GM23338 (cell line): ENCODE measurements around the gene AGPAT3. TPM values are rescaled to one million over a fixed set of nuclear protein-coding genes. Genes with fewer than 3 reads are reported as not detected.

Experiments used
- ATAC-seq: fragments of 200-7000 bp; cut with Tn5 transposase; 3 replicates; pipeline ENCODE4 v1.9.1; 2020
- DNase-seq: peaks from one replicate; pipeline ENCODE4 v3.0.0-alpha.2; 2015; ENCODE audit warnings: low spot score
- H2AFZ ChIP-seq: fragments of 200-600 bp; sonication (generic); 2 replicates; pipeline ENCODE4 v1.8.0; 2016; ENCODE audit warnings: antibody characterized with exemption, mild to moderate bottlenecking, moderate library complexity
- H3F3A ChIP-seq: fragments of 200-600 bp; sonication (generic); replicated peaks from 2 replicates; pipeline ENCODE4 v1.8.0; 2017; ENCODE audit warnings: antibody characterized with exemption, mixed run types, low read depth
- H3K27ac ChIP-seq: fragments of 200-600 bp; sonication (generic); 2 replicates; pipeline ENCODE4 v1.6.1; 2016; ENCODE audit warnings: low read depth
- H3K27me3 ChIP-seq: fragments of 200-600 bp; sonication (generic); 2 replicates; pipeline ENCODE4 v1.8.0; 2016; ENCODE audit warnings: mild to moderate bottlenecking, mixed run types, moderate library complexity; ENCODE audit not compliant: insufficient read depth
- H3K36me3 ChIP-seq: fragments of 200-600 bp; sonication (generic); 2 replicates; pipeline ENCODE4 v1.8.0; 2016; ENCODE audit warnings: mild to moderate bottlenecking; ENCODE audit not compliant: insufficient read depth
- H3K4me1 ChIP-seq: fragments of 200-600 bp; sonication (generic); 2 replicates; pipeline ENCODE4 v1.8.0; 2016; ENCODE audit warnings: mild to moderate bottlenecking, moderate library complexity; ENCODE audit not compliant: insufficient read depth
- H3K4me2 ChIP-seq: fragments of 200-600 bp; sonication (generic); 2 replicates; pipeline ENCODE4 v1.7.1; 2017; ENCODE audit warnings: mixed run types
- H3K4me3 ChIP-seq: fragments of 200-600 bp; sonication (generic); 2 replicates; pipeline ENCODE4 v1.6.1; 2016; ENCODE audit warnings: mixed run types
- H3K79me2 ChIP-seq: fragments of 200-600 bp; sonication (generic); replicated peaks from 2 replicates; pipeline ENCODE4 v1.8.0; 2017; ENCODE audit warnings: mild to moderate bottlenecking; ENCODE audit not compliant: insufficient read depth
- H3K9me2 ChIP-seq: fragments of 200-600 bp; sonication (generic); 2 replicates; pipeline ENCODE4 v1.8.0; 2017; ENCODE audit not compliant: insufficient read depth
- H4K20me1 ChIP-seq: fragments of 200-600 bp; sonication (generic); replicated peaks from 2 replicates; pipeline ENCODE4 v1.8.0; 2017; ENCODE audit warnings: mild to moderate bottlenecking; ENCODE audit not compliant: insufficient read depth
- H3K27ac Mint-ChIP-seq: 2 replicates; pipeline ENCODE4 v1.8.0; 2020; ENCODE audit warnings: inconsistent platforms, mild to moderate bottlenecking, moderate library complexity, mixed read lengths
- H3K27me3 Mint-ChIP-seq: 3 replicates; pipeline ENCODE4 v1.8.0; 2022; ENCODE audit warnings: low read depth, mild to moderate bottlenecking, moderate library complexity, mixed read lengths, inconsistent platforms; ENCODE audit not compliant: insufficient read depth, poor library complexity
- H3K36me3 Mint-ChIP-seq: 3 replicates; pipeline ENCODE4 v1.8.0; 2021; ENCODE audit warnings: low read depth, mild to moderate bottlenecking, inconsistent platforms, moderate library complexity, mixed read lengths
- H3K4me1 Mint-ChIP-seq: 3 replicates; pipeline ENCODE4 v1.8.0; 2020; ENCODE audit warnings: mild to moderate bottlenecking, inconsistent platforms, mixed read lengths
- H3K4me3 Mint-ChIP-seq: 3 replicates; pipeline ENCODE4 v1.8.0; 2021; ENCODE audit warnings: moderate library complexity, mild to moderate bottlenecking, inconsistent platforms, mixed read lengths
- H3K9me3 Mint-ChIP-seq: 3 replicates; pipeline ENCODE4 v1.8.0; 2020; ENCODE audit warnings: moderate library complexity, mild to moderate bottlenecking, inconsistent platforms, mixed read lengths
- CREB1 ChIP-seq: fragments of 250-450 bp; sonication (Bioruptor Pico); IDR thresholded peaks from 2 replicates; pipeline ENCODE4 v1.5.0; 2020; ENCODE audit warnings: low read depth, mild to moderate bottlenecking, moderate library complexity
- ETS1 ChIP-seq: IDR thresholded peaks from 2 replicates; pipeline ENCODE4 v1.6.1; 2016; ENCODE audit warnings: antibody characterized with exemption
- EZH2 ChIP-seq: fragments of 200-600 bp; sonication (generic); IDR thresholded peaks from one replicate; pipeline ENCODE4 v1.8.0; 2017; ENCODE audit warnings: antibody characterized with exemption, mild to moderate bottlenecking, low read depth; ENCODE audit not compliant: unreplicated experiment
- EZH2phosphoT487 ChIP-seq: fragments of 200-600 bp; sonication (generic); IDR thresholded peaks from one replicate; pipeline ENCODE4 v1.8.1; 2018; ENCODE audit warnings: antibody characterized with exemption; ENCODE audit not compliant: unreplicated experiment
- NANOG ChIP-seq: IDR thresholded peaks from 2 replicates; pipeline ENCODE4 v1.6.1; 2016; ENCODE audit warnings: antibody characterized with exemption, borderline replicate concordance
- POLR2AphosphoS5 ChIP-seq: IDR thresholded peaks from 2 replicates; pipeline ENCODE4 v1.6.1; 2016; ENCODE audit warnings: antibody characterized with exemption, low read depth
- REST ChIP-seq: IDR thresholded peaks from one replicate; pipeline ENCODE4 v1.6.1; 2018; ENCODE audit warnings: antibody characterized with exemption; ENCODE audit not compliant: unreplicated experiment
- STAT1 ChIP-seq: IDR thresholded peaks from one replicate; pipeline ENCODE4 v1.6.1; 2016; ENCODE audit warnings: antibody characterized with exemption; ENCODE audit not compliant: unreplicated experiment
- ZNF114 ChIP-seq: fragments of 250-450 bp; sonication (Bioruptor Pico); IDR thresholded peaks from 2 replicates; pipeline ENCODE4 v1.5.0; 2020; ENCODE audit warnings: mild to moderate bottlenecking, moderate library complexity
- ZNF331 ChIP-seq: fragments of 250-450 bp; sonication (Bioruptor Pico); IDR thresholded peaks from 2 replicates; pipeline ENCODE4 v1.5.0; 2020; ENCODE audit warnings: low read depth, mild to moderate bottlenecking, moderate library complexity
- polyA plus RNA-seq: library from polyadenylated mRNA; unstranded; fragments of >200 nt; fragmentation: Nextera tagmentation; extraction: Ambion mirVana; gene quantifications from 2 replicates; pipeline ENCODE4 v1.2.1, GENCODE V29; 2016
- total RNA-seq: library from RNA; depleted of rRNA; stranded (reverse); fragments of >200 nt; shearing (Covaris generic); gene quantifications from 2 replicates; pipeline ENCODE4 v1.2.3, GENCODE V29; 2014

Gene AGPAT3
- total and polyA plus RNA-seq, 2 experiments from 2014 or later: 2.1 to 6.1 TPM

DNA sequence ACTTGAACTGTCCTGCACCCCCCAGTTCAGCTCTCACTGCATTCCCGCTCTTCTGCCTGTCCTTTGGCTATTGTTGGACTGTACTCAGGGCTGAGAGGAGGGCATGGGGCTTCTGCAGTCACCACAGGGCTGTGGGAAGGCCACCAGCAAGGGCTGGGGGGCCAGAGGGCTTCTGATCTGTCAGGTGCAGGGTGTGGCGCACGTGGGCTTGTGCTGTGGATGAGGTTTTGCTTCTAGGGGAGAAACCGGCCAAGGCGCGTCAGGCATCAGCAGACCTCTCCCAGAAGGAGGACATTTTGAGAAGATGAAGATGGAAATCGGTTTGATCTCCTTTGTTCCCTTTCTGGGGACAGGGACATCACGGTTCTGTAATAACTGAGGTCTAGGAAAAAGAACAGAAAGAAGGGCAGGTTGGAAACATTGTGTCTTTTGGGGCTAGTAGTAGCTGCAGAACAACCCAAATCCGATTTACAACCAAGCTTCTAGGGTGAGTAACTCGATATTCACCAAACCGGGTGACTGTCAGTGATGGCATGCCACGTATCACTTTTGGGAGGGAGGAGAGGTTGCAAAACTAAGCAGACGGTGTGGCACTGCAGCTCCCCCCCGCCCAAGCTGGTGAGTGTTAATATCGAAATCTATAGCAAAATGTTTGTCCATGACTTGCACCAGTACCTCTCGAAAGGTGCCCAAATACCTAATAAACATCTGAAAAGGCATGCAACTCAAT is 40.9 kb downstream of the AGPAT3 start:
- H3K4me3 Mint-ChIP-seq: no peak overlapping the region

GRCh38 chr21:43906585-43907370 is 41.8 kb downstream of the AGPAT3 start:
- Mint-ChIP-seq H3K4me3 (no peak overlapping the region), H3K4me1 (no peaks in the 10 kb centered on the region; the same call in 1 of the 3 replicates), H3K27me3 (peaks cover 5% of the 10 kb centered on the region), H3K9me3 (no peaks in the 10 kb centered on the region), H3K27ac (no peak overlapping the region), H3K36me3 (no peaks in the 10 kb centered on the region)
- H3K4me1 ChIP-seq: no peaks in the 10 kb centered on the region
- ATAC-seq: no peak
- no peaks in the 10 kb centered on the region for H3K27me3 ChIP-seq
- no peak overlapping the region for H2AFZ ChIP-seq
- no peaks in the 10 kb centered on the region for H3K9me2 ChIP-seq
- DNase-seq: no peak
- no peak overlapping the region for H3K4me3 ChIP-seq
- no peaks in the 10 kb centered on the region for H3K79me2 ChIP-seq
- H3K4me2 ChIP-seq: no peak overlapping the region
- H4K20me1 ChIP-seq: no peaks in the 10 kb centered on the region
- no peaks in the 10 kb centered on the region for H3K36me3 ChIP-seq
- H3F3A ChIP-seq: no peaks in the 10 kb centered on the region
- H3K27ac ChIP-seq: no peak overlapping the region
- TF ChIP-seq STAT1 (no peak), POLR2AphosphoS5 (no peak), ETS1 (no peak)

More for the DNA sequence above, 40.9 kb downstream of the AGPAT3 start:
- no peaks in the 10 kb centered on the region for H3K36me3 Mint-ChIP-seq
- H3K27me3 ChIP-seq: no peaks in the 10 kb centered on the region
- no peaks in the 10 kb centered on the region for H3K9me2 ChIP-seq
- no peaks in the 10 kb centered on the region for H3K36me3 ChIP-seq
- no peaks in the 10 kb centered on the region for H3K4me1 ChIP-seq
- H3K27me3 Mint-ChIP-seq: peaks cover 5% of the 10 kb centered on the region
- no peaks in the 10 kb centered on the region for H3K9me3 Mint-ChIP-seq
- no peak for ATAC-seq
- no peak overlapping the region for H3K4me3 ChIP-seq
- TF ChIP-seq EZH2 (no peak), CREB1 (CRISPR knock-in tag) (no peak), ZNF331 (CRISPR knock-in tag) (no peak), NANOG (no peak), EZH2phosphoT487 (no peak), REST (no peak), ZNF114 (no peak)
- DNase-seq: no peak
- no peak overlapping the region for H3K27ac Mint-ChIP-seq
- H4K20me1 ChIP-seq: no peaks in the 10 kb centered on the region
- H3K4me1 Mint-ChIP-seq: no peaks in the 10 kb centered on the region; the same call in 1 of the 3 replicates
- no peak overlapping the region for H2AFZ ChIP-seq
- no peaks in the 10 kb centered on the region for H3K79me2 ChIP-seq
- no peak overlapping the region for H3K4me2 ChIP-seq
- no peak overlapping the region for H3K27ac ChIP-seq
- H3F3A ChIP-seq: no peaks in the 10 kb centered on the region
